Measurements from ENCODE around the gene FAF1. TPM values are rescaled to one million over a fixed set of nuclear protein-coding genes. Genes with fewer than 3 reads are reported as not detected.

FAF1 gene
- polyA plus RNA-seq, 3 donors, result 69.2 to 76.7 (median 73.4) TPM

- no peak for DNase-seq (ENCODE audit: low read depth in 3 of 3, low spot score in 2 of 3)
Measured at GRCh38 chr1:50462964-50463363, 497.1 kb downstream of the FAF1 start.

GRCh38 chr1:50458507-50458906, 501.6 kb downstream of the FAF1 start:
- DNase-seq (ENCODE audit: low read depth in 3 of 3, low spot score in 2 of 3), result no peak

DNA sequence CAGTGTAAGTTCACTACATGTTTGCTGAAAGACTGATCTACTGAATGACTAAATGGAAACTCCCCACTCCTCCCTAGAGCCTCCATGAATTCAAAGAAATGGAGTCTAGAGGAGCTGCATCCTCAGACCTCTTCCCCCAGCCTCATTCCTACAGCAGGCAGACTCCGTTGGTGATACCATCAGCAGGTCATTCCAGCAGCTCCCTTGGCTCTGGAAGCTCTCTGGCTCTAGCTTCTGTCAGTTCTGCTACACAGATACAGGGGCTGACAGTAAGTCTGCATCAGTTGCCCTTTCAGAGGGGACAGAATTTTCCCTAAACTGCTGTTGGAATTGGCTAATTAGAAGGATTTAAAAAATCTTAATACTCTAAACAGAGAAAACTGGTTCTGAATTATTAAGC, 505.2 kb downstream of the FAF1 start:
- no peak for DNase-seq (ENCODE audit: low read depth in 3 of 3, low spot score in 2 of 3)

DNA sequence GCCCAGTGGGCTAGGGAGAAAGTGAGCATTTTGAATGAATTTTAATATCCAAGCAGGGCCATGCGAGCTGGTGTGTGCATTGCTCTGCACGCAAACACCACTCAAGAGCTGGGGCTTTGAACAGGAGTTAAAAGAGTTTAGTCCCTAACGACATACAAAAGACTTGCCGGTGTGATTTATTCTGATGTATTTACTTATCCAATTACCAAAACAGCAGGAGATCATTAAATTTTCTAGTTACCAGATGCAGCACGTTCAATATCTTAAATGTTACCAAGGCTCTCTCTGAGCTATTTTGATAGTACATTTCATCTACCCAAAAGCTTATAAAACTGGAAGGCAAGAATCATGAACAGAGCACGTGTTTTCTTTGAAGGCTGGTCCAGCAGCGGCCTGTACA, 506.8 kb downstream of the FAF1 start:
- DNase-seq (ENCODE audit: low read depth in 3 of 3, low spot score in 2 of 3), result no peak

- no peak for DNase-seq (ENCODE audit: low read depth in 3 of 3, low spot score in 2 of 3)
Measured at GRCh38 chr1:50452700-50453099, 507.4 kb downstream of the FAF1 start.

DNA sequence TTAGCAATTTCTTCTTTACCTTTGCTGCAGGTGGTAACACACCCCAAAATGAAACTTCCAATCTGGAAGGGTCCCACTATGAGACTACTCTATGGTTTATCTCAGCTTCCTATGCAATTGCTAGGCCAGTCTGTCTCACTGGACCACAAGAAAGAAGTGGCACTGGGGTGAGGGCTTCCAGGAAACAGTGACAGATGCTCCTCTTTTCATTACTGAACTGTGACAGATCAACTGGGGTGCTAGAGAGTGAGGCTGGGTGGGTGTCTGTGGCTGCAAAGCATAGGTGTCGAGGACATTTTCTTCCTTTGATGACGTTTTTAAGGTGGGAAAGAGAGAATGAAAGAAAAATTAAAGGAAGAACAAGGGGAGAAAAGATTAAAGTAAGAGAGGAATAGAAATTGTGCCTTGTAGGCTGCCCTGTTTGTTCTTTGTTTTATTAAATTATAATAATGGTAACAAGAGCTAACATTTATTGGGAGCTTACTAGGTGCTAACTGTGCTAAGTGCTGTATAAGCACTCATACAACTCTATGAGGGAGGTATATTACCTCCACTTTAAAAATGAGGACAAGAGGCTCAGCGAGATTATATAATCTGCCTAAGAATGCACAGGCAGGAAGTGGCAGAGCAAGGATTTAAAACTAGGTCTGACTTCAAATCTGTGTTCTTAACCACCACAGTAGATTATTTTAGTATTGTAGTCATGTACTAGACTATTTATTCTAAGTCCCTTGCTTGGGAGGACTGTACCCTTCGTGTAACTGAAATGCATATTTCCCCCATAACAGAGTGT, 509.0 kb downstream of the FAF1 start:
- DNase-seq (ENCODE audit: low read depth in 3 of 3, low spot score in 2 of 3), result no peak

DNA sequence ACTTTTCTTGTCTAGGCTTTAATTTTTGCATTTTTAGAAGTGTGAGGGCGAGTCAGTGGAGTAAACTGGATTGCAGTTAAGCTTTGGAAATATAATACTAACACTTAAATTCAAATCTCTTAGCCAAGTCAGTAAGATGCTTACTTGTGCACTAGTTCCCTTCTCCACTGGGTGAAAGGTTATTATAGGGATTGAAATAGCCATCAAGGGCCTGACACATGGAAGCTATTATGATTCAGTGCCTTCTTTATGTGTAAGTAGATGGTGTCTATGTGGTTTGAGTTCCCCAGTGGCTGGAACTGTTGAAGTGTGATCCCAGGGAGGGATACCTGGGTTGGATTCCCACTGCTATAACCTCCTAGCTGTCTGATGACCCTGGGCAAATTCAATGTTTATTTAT, 512.1 kb downstream of the FAF1 start:
- no peak for DNase-seq (ENCODE audit: low read depth in 3 of 3, low spot score in 2 of 3)

- DNase-seq (ENCODE audit: low read depth in 3 of 3, low spot score in 2 of 3), result no peak
Measured at GRCh38 chr1:50441183-50441582, 518.9 kb downstream of the FAF1 start.

DNA sequence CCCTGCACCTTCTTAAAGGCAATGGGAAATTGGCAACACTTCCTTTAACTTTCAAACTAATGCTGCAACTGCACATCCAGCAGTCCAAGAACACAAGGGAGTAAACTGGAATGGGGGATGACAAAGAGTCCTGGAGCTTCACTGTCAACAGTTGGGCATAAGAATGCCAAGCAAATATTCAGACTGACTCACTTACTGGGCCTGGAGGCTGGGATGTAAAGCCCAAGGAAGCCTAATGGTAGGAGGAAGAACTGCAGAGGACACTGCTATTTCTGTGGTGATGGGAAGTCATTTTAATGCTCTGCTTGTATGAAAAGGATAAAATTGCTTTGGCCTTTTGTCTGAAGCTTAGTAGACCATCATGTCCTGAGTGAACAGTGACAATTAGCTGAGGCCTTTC, 521.1 kb downstream of the FAF1 start:
- DNase-seq (ENCODE audit: low read depth in 3 of 3, low spot score in 2 of 3), result no peak

DNA sequence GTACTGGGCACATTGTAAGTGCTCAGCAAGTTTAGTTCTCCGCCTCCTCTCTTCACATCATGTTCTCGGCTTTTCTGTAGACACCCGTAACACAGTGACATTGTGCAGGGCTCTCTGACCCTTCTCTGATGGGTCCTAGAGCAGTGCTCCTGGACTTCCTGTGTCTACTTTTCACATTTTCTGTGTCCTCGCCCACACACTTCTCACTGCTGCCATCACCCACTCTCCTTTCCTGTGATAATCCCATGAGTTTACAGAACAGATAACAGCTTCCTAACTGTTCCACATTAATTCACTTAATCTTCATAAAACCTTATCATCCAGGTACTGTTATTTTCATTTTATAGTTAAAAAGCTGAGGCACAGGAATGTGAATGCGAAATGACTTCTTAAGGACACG, 523.6 kb downstream of the FAF1 start:
- DNase-seq (ENCODE audit: low read depth in 3 of 3, low spot score in 2 of 3), result no peak

- no peak for DNase-seq (ENCODE audit: low read depth in 3 of 3, low spot score in 2 of 3)
Measured at GRCh38 chr1:50430010-50430405, 530.1 kb downstream of the FAF1 start.

- DNase-seq (ENCODE audit: low read depth in 3 of 3, low spot score in 2 of 3), result no peak
Measured at GRCh38 chr1:50427818-50428779, 532.0 kb downstream of the FAF1 start.

GRCh38 chr1:50427086-50427817, 532.8 kb downstream of the FAF1 start:
- DNase-seq (ENCODE audit: low read depth in 3 of 3, low spot score in 2 of 3), result no peak

GRCh38 chr1:50426702-50427085, 533.4 kb downstream of the FAF1 start:
- no peak for DNase-seq (ENCODE audit: low read depth in 3 of 3, low spot score in 2 of 3)

DNA sequence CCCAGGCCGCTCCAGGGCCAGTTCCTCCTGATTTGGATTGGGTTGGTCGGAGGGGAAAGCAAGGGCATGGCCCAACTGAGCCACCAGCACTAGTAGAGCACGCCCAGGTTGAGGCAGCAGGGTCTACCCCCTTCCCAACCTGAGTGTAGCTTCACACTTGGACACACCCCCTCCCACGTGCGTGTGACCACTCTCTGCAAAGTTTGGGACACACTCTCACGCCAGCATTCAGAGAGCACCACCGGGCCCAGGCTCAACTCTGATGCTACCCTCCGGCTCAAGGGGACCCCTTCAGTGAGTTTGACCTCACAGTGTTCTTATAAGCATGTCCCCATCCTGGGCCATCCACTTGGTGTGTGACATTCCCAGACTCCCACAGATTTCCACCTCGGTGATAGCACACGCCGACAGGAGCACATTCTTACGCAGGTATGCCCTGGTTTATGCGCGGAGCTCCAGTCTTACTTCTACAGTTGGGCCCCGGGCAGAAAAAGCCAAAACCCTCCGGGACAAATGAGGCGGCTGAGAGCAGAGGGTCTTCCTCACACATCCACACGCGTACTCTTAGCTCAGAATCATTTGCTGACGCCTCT, 533.9 kb downstream of the FAF1 start:
- no peak for DNase-seq (ENCODE audit: low read depth in 3 of 3, low spot score in 2 of 3)

DNA sequence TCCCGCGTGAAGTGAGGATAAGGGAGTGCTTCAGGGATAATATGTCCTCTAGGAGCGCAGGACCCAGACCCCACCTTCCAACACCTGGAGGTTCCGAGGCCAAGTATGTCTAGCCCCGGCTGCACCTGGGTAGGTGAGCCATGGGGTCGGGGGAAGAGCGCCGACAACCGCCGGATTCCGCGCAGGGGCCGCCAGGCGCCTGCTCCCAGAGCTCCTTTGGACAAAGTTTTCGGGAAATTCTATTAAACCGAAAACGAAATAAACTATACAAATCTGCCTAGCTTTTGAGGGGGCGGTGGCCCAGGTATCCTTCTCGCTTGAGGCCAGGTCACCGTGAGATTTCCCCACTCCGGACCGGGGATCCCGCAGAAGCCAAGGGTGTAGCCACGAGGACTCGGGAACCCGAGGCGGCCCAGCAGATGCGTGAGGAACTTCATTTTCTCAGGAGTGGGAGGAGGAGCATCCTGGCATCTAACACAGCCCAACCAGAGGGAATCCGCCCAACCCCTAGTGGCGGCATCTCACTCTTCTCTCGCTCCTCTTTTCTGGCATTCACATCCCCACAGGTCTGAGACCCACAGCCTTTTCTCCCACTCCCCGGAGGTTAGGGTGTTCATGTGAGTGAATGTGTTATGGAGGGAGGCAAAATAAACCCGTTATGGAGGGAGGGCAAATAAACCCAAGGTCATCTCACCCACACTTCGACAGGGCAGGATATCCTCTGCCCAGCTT, 534.5 kb downstream of the FAF1 start:
- DNase-seq (ENCODE audit: low read depth in 3 of 3, low spot score in 2 of 3), result no peak

GRCh38 chr1:50424884-50425375, 535.1 kb downstream of the FAF1 start:
- DNase-seq (ENCODE audit: low read depth in 3 of 3, low spot score in 2 of 3), result no peak

DNA sequence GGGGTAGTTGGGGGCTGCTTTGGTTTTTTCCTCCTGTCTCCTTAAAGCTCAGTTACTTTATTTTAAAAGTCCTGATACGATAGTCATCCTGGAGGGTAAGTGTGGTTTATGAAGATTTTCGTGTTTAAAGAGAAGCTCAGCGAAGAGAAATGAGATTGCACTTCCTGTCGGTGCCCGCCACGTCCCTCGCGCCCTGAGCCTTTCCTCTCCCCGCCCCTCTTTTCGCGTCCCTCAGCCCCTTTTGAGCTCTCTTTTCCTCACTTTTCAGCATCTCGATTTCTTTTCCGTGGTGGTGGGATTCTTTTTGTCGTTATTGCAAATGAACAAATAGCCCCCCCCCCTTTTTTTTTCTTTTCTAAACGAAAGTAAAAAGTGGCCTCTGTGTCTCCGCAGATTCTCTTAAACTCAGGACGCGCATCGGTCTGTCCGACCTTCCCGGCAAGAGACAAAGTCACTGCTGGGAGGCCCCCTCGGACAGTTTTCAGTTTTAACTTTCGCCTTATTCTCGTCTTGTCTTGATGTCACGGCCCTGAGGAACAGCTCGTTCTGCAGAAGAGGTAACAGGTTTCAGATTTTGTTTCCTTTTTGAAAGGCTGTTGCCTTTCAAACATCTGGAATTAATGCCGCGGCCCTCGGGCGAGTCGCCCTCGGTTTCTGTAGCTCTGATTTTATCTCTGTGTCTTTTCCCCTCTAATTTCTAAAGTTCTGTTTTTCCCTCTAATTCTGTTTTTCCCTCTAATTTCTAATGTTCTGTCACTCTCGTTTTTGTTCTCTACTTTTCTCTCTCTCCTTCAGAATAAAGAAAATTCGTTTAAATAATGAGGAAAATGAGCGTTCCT, 535.8 kb downstream of the FAF1 start:
- DNase-seq (ENCODE audit: low read depth in 3 of 3, low spot score in 2 of 3), result no peak

- DNase-seq (ENCODE audit: low read depth in 3 of 3, low spot score in 2 of 3), result no peak
Measured at GRCh38 chr1:50423670-50424000, 536.4 kb downstream of the FAF1 start.
